ENCODE measurements around the gene HNRNPH2. TPM values are rescaled to one million over a fixed set of nuclear protein-coding genes. Genes with fewer than 3 reads are reported as not detected.

Gene HNRNPH2
- total RNA-seq = 47.2 and 67.8 TPM in 2 replicates

GRCh38 chrX:101407748-101408531 lies at the start of gene HNRNPH2, which contains the start of gene GLA:
TSS of gene HNRNPH2 (plus strand) at chrX:101408222. CDS start at chrX:101411989, 3,767 bp downstream.
TSS of gene GLA (minus strand) at chrX:101407925. CDS start at chrX:101407903, 22 bp downstream.
- DNase-seq (ENCODE audit: low read depth) = peak; percentile 95
- TF ChIP-seq CTCF (conservative IDR thresholded peaks at IDR 0.05; ENCODE audit: low read depth, low read length) = peak; percentile 5
- peak within 1 kb of the TSS; percentile 77 for H3K4me3 ChIP-seq (ENCODE audit: low read depth, low read length)

- TF ChIP-seq CTCF (conservative IDR thresholded peaks at IDR 0.05; ENCODE audit: low read depth, low read length) = no peak
- no peak for DNase-seq (ENCODE audit: low read depth)
Measured at GRCh38 chrX:101359966-101360365, 48.1 kb upstream of the HNRNPH2 start.

GRCh38 chrX:101360390-101360789 lies 47.6 kb upstream of the HNRNPH2 start:
- DNase-seq (ENCODE audit: low read depth) = no peak

More at GRCh38 chrX:101359966-101360365, 48.1 kb upstream of the HNRNPH2 start:
- H3K4me3 ChIP-seq (ENCODE audit: low read depth, low read length) = no peak overlapping the region

GRCh38 chrX:101362116-101362515 lies 45.9 kb upstream of the HNRNPH2 start:
- TF ChIP-seq CTCF (conservative IDR thresholded peaks at IDR 0.05; ENCODE audit: low read depth, low read length) = no peak
- H3K4me3 ChIP-seq (ENCODE audit: low read depth, low read length) = no peak overlapping the region
- no peak for DNase-seq (ENCODE audit: low read depth)

More at GRCh38 chrX:101360390-101360789, 47.6 kb upstream of the HNRNPH2 start:
- no peak overlapping the region for H3K4me3 ChIP-seq (ENCODE audit: low read depth, low read length)
- TF ChIP-seq CTCF (conservative IDR thresholded peaks at IDR 0.05; ENCODE audit: low read depth, low read length) = no peak

- no peak for DNase-seq (ENCODE audit: low read depth)
- H3K4me3 ChIP-seq (ENCODE audit: low read depth, low read length) = no peak overlapping the region
- no peak for TF ChIP-seq CTCF (conservative IDR thresholded peaks at IDR 0.05; ENCODE audit: low read depth, low read length)
Measured at GRCh38 chrX:101362757-101363156, 45.3 kb upstream of the HNRNPH2 start.

GRCh38 chrX:101365301-101365795 lies 42.7 kb upstream of the HNRNPH2 start:
- no peak overlapping the region for H3K4me3 ChIP-seq (ENCODE audit: low read depth, low read length)
- TF ChIP-seq CTCF (conservative IDR thresholded peaks at IDR 0.05; ENCODE audit: low read depth, low read length) = no peak
- DNase-seq (ENCODE audit: low read depth) = no peak

All from epithelial cell of proximal tubule (primary cell).